H9 (cell line): Measurements from ENCODE around the gene RSPH3. TPM values are rescaled to one million over a fixed set of nuclear protein-coding genes. Genes with fewer than 3 reads are reported as not detected.

Experiments
- DNase-seq: peaks from one replicate; pipeline ENCODE4 v3.0.0-alpha.2; 2017
- H2AFZ ChIP-seq: one replicate; pipeline ENCODE4 v1.6.1; 2013; ENCODE audit warnings: mild to moderate bottlenecking, low read length, control low read depth, moderate library complexity
- H2AK5ac ChIP-seq: 2 replicates; pipeline ENCODE4 v1.6.1; 2013; ENCODE audit warnings: low read length, control low read depth, mixed read lengths; ENCODE audit not compliant: insufficient read length
- H2BK120ac ChIP-seq: one replicate; pipeline ENCODE4 v1.6.1; 2013; ENCODE audit warnings: low read depth, mild to moderate bottlenecking, low read length, control low read depth, inconsistent platforms; ENCODE audit not compliant: poor library complexity, severe bottlenecking
- H2BK12ac ChIP-seq: 2 replicates; pipeline ENCODE4 v1.6.1; 2013; ENCODE audit warnings: low read length, control low read depth, mixed read lengths, low read depth; ENCODE audit not compliant: insufficient read length
- H2BK15ac ChIP-seq: 2 replicates; pipeline ENCODE4 v1.6.1; 2013; ENCODE audit warnings: low read depth, low read length, control low read depth
- H2BK20ac ChIP-seq: one replicate; pipeline ENCODE4 v1.6.1; 2013; ENCODE audit warnings: low read depth, mild to moderate bottlenecking, low read length, control low read depth, inconsistent platforms; ENCODE audit not compliant: poor library complexity, severe bottlenecking
- H2BK5ac ChIP-seq: 2 replicates; pipeline ENCODE4 v1.6.1; 2013; ENCODE audit warnings: low read length, control low read depth, mixed read lengths; ENCODE audit not compliant: insufficient read length
- H3K14ac ChIP-seq: 2 replicates; pipeline ENCODE4 v1.6.1; 2013; ENCODE audit warnings: low read length, control low read depth; ENCODE audit not compliant: insufficient read depth
- H3K18ac ChIP-seq: 2 replicates; pipeline ENCODE4 v1.6.1; 2013; ENCODE audit warnings: low read depth, mild to moderate bottlenecking, mixed read lengths, low read length, control low read depth; ENCODE audit not compliant: insufficient read length
- H3K23ac ChIP-seq: 2 replicates; pipeline ENCODE4 v1.6.1; 2013; ENCODE audit warnings: low read length, control low read depth, mixed read lengths, low read depth; ENCODE audit not compliant: insufficient read length
- H3K23me2 ChIP-seq: 2 replicates; pipeline ENCODE4 v1.6.1; 2013; ENCODE audit warnings: low read depth, mild to moderate bottlenecking, mixed read lengths, low read length, control low read depth; ENCODE audit not compliant: insufficient read length, poor library complexity, severe bottlenecking
- H3K27ac ChIP-seq: 2 replicates; pipeline ENCODE4 v1.5.1; 2013; ENCODE audit warnings: low read length, control low read depth, mixed read lengths, low read depth; ENCODE audit not compliant: insufficient read length
- H3K27me3 ChIP-seq: 2 replicates; pipeline ENCODE4 v1.6.1; 2013; ENCODE audit warnings: low read length, control low read depth, inconsistent platforms; ENCODE audit not compliant: insufficient read depth
- H3K4ac ChIP-seq: 2 replicates; pipeline ENCODE4 v1.6.1; 2013; ENCODE audit warnings: low read depth, mild to moderate bottlenecking, control low read depth, inconsistent platforms, low read length, moderate library complexity
- H3K4me1 ChIP-seq: 2 replicates; pipeline ENCODE4 v1.6.1; 2013; ENCODE audit warnings: low read length, control low read depth, inconsistent platforms; ENCODE audit not compliant: insufficient read depth
- H3K4me2 ChIP-seq: 2 replicates; pipeline ENCODE4 v1.6.1; 2013; ENCODE audit warnings: low read length, control low read depth, mixed read lengths; ENCODE audit not compliant: insufficient read length, insufficient read depth
- H3K56ac ChIP-seq: 2 replicates; pipeline ENCODE4 v1.6.1; 2013; ENCODE audit warnings: low read depth, mild to moderate bottlenecking, mixed read lengths, low read length, control low read depth; ENCODE audit not compliant: insufficient read length
- H3K79me1 ChIP-seq: 2 replicates; pipeline ENCODE4 v1.6.1; 2013; ENCODE audit warnings: low read depth, mild to moderate bottlenecking, moderate library complexity, low read length, control low read depth, inconsistent platforms; ENCODE audit not compliant: insufficient read depth, poor library complexity, severe bottlenecking
- H3K79me2 ChIP-seq: 2 replicates; pipeline ENCODE4 v1.6.1; 2013; ENCODE audit warnings: low read length, control low read depth, inconsistent platforms; ENCODE audit not compliant: insufficient read depth
- H3K9ac ChIP-seq: 2 replicates; pipeline ENCODE4 v1.6.1; 2013; ENCODE audit warnings: low read length, control low read depth, mixed read lengths; ENCODE audit not compliant: insufficient read length; ENCODE audit errors: extremely low read depth
- H3K9me3 ChIP-seq: one replicate; pipeline ENCODE4 v1.6.1; 2013; ENCODE audit warnings: low read depth, low read length, inconsistent platforms; ENCODE audit not compliant: control insufficient read depth
- H3T11ph ChIP-seq: one replicate; pipeline ENCODE4 v1.6.1; 2013; ENCODE audit warnings: mild to moderate bottlenecking, low read length, control low read depth, inconsistent platforms
- H4K20me1 ChIP-seq: one replicate; pipeline ENCODE4 v1.6.1; 2013; ENCODE audit not compliant: control insufficient read depth, insufficient read length, insufficient read depth
- H4K5ac ChIP-seq: 2 replicates; pipeline ENCODE4 v1.6.1; 2013; ENCODE audit warnings: low read depth, mild to moderate bottlenecking, mixed read lengths, low read length, control low read depth; ENCODE audit not compliant: insufficient read length
- H4K8ac ChIP-seq: replicated peaks from 2 replicates; pipeline ENCODE4 v1.6.1; 2013; ENCODE audit warnings: low read length, control low read depth, mixed read lengths, low read depth; ENCODE audit not compliant: insufficient read length
- H4K91ac ChIP-seq: 2 replicates; pipeline ENCODE4 v1.6.1; 2013; ENCODE audit warnings: low read depth, mild to moderate bottlenecking, moderate library complexity, mixed read lengths, low read length, control low read depth; ENCODE audit not compliant: insufficient read length
- H3K27ac Mint-ChIP-seq, 3 experiments: 2 replicates in 2 of 3; 3 replicates in 1 of 3; pipeline ENCODE4 v1.8.0; 2020 to 2021; ENCODE audit warnings: mixed read lengths in 3 of 3, mild to moderate bottlenecking in 1 of 3, moderate library complexity in 1 of 3
- H3K27me3 Mint-ChIP-seq: 2 replicates; pipeline ENCODE4 v1.8.0; 2021; ENCODE audit warnings: low read depth, mild to moderate bottlenecking, moderate library complexity, mixed read lengths
- H3K36me3 Mint-ChIP-seq, 3 experiments: 2 replicates in 2 of 3; 3 replicates in 1 of 3; pipeline ENCODE4 v1.8.0; 2020 to 2021; ENCODE audit warnings: low read depth in 3 of 3, mixed read lengths in 3 of 3; ENCODE audit not compliant: insufficient read depth in 1 of 3
- H3K4me1 Mint-ChIP-seq, 2 experiments: 2 replicates each; pipeline ENCODE4 v1.8.0; 2020; ENCODE audit warnings: mixed read lengths in 2 of 2
- H3K4me3 Mint-ChIP-seq, 2 experiments: 2 replicates in 1 of 2; 3 replicates in 1 of 2; pipeline ENCODE4 v1.8.0; 2020 to 2021; ENCODE audit warnings: mild to moderate bottlenecking in 2 of 2, mixed read lengths in 2 of 2, moderate library complexity in 1 of 2
- H3K9me3 Mint-ChIP-seq, 2 experiments: 2 replicates in 1 of 2; 3 replicates in 1 of 2; pipeline ENCODE4 v1.8.0; 2020; ENCODE audit warnings: mild to moderate bottlenecking in 2 of 2, mixed read lengths in 2 of 2, moderate library complexity in 1 of 2
- WGBS: extraction: QIAGEN DNeasy Blood & Tissue Kit; methylation state at CpG from one replicate; pipeline ENCODE4 v1.1.7; 2013; ENCODE audit warnings: missing lambda C conversion rate, low lambda C conversion rate, mixed read lengths; ENCODE audit not compliant: insufficient read length; ENCODE audit errors: extremely low coverage; 5-methylcytosine and 5-hydroxymethylcytosine counted together
- total RNA-seq: library from RNA; stranded (reverse); gene quantifications from 2 replicates; pipeline ENCODE4 v1.2.1, GENCODE V29; 2021
- TF ChIP-seq, protein P1 (sequence below): fragments of 200-600 bp; sonication (generic); conservative IDR thresholded peaks from 3 replicates; pipeline ENCODE4 v1.8.0; 2021; ENCODE audit warnings: antibody characterized with exemption, mild to moderate bottlenecking

Gene RSPH3
- total RNA-seq, 1 experiment from 2014 or later, result 2.2 TPM

DNA sequence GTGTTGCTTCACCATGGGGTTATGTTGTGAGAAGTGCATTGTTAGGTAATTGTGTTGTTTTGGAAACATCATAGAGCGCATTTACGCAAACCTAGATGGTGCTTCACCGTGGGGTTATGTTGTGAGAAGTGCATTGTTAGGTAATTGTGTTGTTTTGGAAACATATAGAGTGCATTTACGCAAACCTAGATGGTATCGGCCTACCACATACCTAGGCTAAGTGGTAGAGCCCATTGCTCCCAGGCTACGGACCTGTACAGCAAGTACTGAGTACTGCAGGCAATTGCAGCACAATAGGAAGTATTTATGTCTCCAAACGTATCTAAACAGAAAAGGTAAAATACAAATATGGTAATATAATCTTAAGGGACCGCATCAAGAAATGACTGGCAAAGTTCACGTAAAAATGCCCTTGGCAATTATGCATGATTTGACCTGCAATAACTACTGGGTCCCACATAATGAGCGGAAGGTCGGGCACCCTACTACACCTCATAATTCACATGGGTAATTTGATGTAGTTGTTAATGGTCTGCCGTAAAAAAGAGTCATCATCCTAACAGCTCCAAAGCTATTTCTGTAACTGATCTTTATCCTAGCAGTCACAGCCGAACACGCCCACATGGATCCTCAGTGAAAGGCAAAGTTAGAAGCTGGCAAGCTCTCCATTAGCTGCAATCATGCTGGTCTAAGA is 76.0 kb downstream of the RSPH3 start:
- H4K91ac ChIP-seq, result no peak overlapping the region
- H3K23ac ChIP-seq, result no peak overlapping the region
- no peak overlapping the region for H3T11ph ChIP-seq
- no CpG with 5 or more reads among the region's 14 CpGs for WGBS
- H3K14ac ChIP-seq, result no peak overlapping the region
- H3K4me2 ChIP-seq, result no peak overlapping the region
- no peak overlapping the region for H3K18ac ChIP-seq
- Mint-ChIP-seq H3K36me3 (peaks cover 0 to 6% (median 2%) of the 10 kb centered on the region in 3 experiments; a peak in 3 of 7 replicates), H3K27ac (peak overlapping the region in 2 of 3 experiments; percentile 20 to 48; a peak in 1 of 7 replicates), H3K9me3 (peaks cover 0 to 3% of the 10 kb centered on the region in 2 experiments; a peak in 1 of 5 replicates), H3K4me3 (no peak overlapping the region), H3K4me1 (peaks cover 47 to 53% of the 10 kb centered on the region in 2 experiments), H3K27me3 (no peaks in the 10 kb centered on the region)
- no peak overlapping the region for H2BK12ac ChIP-seq
- no peak overlapping the region for H3K9ac ChIP-seq
- 0 out of 2 replicates have a peak, but pooled peaks cover 3% of the 10 kb centered on the region for H3K27me3 ChIP-seq
- H2BK5ac ChIP-seq, result no peak overlapping the region
- H3K27ac ChIP-seq, result no peak overlapping the region
- no peak overlapping the region for H4K8ac ChIP-seq
- H2BK15ac ChIP-seq, result no peak overlapping the region
- no peaks in the 10 kb centered on the region for H4K20me1 ChIP-seq
- no peak overlapping the region for H2AFZ ChIP-seq
- no peak overlapping the region for H3K4ac ChIP-seq
- H3K23me2 ChIP-seq, result no peaks in the 10 kb centered on the region
- no peaks in the 10 kb centered on the region for H3K9me3 ChIP-seq
- DNase-seq, result no peak
- no peaks in the 10 kb centered on the region for H3K79me2 ChIP-seq
- no peak overlapping the region for H2BK20ac ChIP-seq
- H2BK120ac ChIP-seq, result no peak overlapping the region
- no peak overlapping the region for H2AK5ac ChIP-seq
- H3K56ac ChIP-seq, result no peak overlapping the region
- TF ChIP-seq, protein P1, sequence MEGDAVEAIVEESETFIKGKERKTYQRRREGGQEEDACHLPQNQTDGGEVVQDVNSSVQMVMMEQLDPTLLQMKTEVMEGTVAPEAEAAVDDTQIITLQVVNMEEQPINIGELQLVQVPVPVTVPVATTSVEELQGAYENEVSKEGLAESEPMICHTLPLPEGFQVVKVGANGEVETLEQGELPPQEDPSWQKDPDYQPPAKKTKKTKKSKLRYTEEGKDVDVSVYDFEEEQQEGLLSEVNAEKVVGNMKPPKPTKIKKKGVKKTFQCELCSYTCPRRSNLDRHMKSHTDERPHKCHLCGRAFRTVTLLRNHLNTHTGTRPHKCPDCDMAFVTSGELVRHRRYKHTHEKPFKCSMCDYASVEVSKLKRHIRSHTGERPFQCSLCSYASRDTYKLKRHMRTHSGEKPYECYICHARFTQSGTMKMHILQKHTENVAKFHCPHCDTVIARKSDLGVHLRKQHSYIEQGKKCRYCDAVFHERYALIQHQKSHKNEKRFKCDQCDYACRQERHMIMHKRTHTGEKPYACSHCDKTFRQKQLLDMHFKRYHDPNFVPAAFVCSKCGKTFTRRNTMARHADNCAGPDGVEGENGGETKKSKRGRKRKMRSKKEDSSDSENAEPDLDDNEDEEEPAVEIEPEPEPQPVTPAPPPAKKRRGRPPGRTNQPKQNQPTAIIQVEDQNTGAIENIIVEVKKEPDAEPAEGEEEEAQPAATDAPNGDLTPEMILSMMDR, result no peak
- H3K4me1 ChIP-seq, result peaks cover 8% of the 10 kb centered on the region; the same call in 1 of the 2 replicates
- no peak overlapping the region for H4K5ac ChIP-seq
- H3K79me1 ChIP-seq, result no peaks in the 10 kb centered on the region

Other genes starting within 250 kb of the RSPH3 start
- 375 and 393 TPM in 2 replicates for gene EZR, start 180.8 kb downstream of the RSPH3 start, total RNA-seq
- not detected in 2 replicates for gene TAGAP, start 44.8 kb upstream of the RSPH3 start, total RNA-seq
- gene FNDC1, start 169.2 kb upstream of the RSPH3 start, total RNA-seq, result 0.24 TPM in 2 replicates